AG08396 (cell line): Measurements from ENCODE around the gene SLX9.
"Not testable (repeated sequence)": the region's sequence is repeated elsewhere in the genome, so short reads cannot be mapped to it uniquely, and the experiment has no call there.

Source experiments
- DNase-seq: peaks from one replicate; pipeline ENCODE4 v3.0.0; 2012; ENCODE audit warnings: low spot score, mixed read lengths

The SLX9 gene

DNA sequence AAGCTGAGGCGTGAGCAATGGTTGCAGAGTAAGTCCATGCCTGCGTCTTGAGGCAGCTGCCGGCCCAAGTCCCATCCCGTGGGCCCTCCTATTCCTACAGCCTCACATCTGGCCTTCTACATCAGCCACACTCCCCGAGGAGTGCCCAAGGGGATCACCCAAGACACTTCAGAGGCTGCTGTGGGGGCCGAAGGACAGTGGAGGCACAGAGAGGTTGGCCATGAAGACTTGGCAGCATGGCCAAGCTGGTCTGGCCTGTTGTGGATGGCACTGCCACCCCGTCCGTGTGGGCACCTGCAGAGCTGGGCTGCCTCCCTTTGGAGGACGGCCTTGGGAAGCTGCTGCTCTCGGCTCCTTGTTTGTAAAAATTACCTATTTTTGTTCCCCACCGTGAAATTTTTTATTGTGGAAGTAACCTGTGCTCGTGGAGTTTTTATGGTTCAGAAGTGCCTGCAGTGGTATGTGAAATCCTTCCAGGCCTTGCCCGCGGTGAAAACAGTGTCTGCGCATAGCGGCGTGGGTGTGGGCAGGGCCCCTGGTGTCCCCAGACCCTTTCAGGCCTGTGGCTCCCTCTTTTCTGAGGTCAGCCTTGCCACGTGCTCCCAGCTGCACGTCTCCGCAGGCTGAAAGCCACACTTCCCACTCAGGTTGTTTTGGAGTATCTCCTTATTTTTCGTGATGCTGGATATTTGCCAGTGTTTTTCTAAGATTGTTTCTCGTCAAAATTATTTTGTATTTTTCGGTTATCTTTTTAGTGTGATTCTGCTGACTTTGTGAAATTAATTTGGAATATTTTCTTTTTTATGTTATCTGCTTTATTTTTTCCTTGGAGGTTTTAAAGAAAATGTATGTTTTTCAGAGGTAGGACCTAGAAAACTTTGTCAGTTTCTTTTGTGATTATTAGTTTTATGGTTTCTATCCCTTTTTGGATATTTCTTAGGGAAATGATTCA lies 20.6 kb downstream of the SLX9 start:
- no peak for DNase-seq

DNA sequence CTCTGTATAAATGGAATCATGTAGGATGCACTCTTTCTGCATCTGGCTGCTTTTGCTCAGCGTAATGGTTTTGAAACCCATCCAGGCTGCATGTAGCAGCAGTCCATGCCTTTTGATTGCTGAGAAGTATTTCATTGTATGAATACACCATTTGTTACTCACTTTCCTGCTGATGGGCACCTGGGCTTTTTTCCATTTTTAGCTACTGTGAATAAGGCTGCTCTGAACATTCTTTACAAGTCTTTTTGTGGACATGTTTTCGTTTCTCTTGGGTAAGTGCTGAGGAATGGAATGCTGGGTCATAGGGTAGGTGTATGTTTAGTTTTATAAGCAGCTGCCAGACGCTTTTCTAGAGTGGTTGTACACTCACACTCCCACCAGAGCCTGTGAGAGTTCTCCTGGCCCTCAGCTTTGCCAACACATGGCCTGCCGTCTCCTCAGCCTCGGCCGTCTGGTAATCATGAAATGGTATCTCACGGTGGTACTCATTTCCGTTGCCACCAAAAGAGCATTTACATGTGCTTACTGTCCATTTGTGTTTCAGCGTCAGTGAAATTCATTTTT lies 22.7 kb downstream of the SLX9 start:
- DNase-seq = peak; percentile 92

DNA sequence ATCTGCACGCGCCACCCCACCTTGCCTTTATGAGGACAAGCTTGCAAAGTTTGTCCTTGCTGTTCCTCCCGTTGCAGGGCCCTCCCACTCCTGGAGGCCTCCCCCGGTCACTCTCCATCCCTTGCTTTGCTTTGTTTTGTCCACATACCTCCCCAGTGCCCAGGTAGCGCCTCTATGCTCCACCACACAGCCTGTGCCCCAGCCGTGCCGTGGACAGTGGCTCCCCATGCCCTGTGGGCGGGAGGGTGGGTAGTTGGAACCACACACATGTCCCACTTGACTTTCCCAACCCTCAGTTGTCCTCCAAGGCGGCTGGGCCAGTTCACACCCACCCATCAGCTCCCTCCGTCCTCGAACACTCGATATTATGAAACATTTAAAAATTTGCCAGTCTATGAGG lies 24.6 kb downstream of the SLX9 start:
- DNase-seq = no peak

DNA sequence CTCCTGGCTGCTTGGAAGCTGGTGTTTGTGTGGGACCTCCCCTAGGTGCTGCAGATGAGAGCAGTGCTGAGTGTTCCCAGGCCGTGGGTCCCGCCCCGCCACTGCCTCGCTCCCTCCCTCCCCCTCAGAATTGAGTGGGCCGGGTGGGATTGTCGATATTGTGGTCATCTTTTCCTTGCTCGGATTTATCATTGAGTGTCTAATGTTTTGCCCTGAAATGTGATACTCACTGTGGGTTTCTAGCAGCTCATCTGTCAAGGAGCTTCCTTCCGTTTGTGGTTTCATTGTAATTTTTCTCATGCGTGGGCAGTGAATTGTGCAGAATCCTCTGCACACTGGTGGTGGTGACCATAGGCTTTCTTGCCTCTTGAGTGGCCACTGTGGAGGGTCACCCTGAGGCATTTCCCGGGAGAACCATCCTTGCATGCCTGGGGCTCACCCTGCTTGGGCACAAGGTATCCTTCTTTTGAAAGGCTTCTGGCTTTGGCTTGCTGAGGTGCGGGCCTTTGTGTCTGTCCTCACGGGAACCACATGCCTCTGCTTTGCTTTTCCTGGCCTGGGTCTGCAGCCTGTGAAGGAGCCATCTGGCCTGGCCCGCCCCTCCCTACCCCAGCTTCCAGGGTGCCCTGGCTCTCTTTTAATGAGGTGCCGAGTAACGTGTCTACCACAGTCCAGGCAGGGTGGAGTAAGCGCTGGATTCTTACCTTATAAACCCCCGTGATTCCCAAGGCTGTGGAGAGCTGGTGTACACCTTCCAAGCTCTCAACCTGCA lies 25.6 kb downstream of the SLX9 start:
- DNase-seq = no peak

DNA sequence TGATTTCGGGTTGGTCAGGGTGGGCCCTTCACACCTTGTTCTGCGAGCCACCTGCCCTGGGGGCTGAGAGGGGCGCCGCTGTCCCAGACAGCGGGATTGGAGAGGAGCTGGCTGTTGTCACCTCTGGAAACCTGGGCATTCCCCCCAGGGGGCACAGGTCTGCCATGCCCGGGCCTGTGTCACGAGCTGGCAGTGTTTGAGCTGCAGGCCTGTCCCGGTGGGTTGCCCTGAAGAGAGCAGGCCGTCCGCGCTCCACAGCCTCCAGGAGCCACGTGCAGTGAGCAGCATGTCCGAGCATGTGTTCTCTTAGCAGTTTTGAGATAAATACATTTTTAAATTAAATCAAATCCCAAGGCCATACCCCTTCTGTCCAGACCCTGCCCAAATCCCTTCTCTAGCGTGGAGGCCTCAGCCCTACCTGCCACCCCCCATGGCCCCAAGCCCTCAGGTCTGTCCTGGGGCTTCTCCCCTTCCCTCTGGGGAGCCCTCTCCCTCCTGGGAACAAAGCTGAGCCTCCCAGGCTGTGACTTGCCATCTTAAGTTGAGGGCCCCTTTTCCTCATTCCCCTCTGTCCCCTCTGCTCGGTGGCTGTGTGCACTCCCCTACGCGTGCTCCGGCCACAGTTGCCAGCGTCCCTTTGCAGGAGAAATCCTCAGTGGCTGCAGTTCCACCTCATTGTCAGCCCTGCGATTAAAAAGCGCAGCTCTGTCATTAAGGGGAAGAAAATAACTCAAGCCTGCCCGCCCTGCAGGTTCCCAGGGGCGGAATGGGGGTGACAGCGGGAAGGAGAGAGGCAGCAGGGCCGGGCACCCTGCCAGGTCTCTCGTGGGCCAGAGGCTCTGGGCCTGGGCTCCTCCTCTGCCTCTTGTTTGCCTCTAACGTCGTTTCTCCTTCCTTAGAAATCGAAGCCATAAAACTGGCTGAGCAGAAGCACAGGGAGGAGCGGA lies 26.6 kb downstream of the SLX9 start:
- no peak for DNase-seq

DNA sequence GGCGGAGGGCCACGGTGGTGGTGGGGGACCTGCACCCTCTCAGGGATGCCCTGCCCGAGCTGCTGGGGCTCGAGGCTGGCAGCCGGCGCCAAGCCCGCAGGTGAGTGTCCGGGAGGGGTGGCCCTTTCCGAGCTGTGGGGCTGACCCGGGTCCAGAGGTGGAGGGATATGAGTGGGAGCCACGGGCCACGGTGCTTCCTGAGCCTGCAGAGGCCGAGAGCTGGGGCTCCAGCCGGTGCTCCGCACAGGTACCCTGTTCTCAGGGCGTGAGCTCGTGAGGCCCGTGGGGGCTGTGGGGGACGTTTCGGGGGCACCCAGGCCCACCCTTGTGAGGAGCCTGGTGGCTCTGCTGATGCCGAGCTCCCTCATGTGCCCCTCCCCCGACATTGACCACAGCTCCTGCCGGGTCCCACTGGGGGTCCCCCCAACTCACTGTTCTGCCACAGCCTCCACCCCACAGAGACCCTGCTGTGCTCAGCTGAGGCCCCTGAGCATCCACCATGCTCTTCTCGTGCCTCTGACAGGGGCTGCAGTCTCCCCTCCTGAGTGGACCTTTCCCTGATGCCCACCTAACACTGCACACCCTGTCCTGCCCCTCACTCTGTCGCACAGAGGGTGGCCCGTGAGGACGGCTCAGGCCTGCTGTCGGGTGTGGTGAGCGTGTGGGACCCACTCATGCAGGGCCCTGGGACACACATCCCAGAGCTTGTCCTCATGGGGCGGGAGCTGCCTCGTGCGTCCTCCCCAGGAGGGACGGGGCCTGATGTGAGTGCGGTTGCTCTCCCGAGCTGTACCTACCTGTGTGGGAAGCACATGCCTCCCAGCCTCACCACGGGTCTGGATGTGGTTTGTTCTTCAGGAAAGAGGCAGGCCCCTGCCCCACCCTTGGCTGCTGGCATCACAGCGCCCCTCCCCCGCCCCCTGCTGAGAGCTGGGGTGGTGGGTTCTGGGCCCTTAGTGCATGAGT lies 27.5 kb downstream of the SLX9 start:
- no peak for DNase-seq

DNA sequence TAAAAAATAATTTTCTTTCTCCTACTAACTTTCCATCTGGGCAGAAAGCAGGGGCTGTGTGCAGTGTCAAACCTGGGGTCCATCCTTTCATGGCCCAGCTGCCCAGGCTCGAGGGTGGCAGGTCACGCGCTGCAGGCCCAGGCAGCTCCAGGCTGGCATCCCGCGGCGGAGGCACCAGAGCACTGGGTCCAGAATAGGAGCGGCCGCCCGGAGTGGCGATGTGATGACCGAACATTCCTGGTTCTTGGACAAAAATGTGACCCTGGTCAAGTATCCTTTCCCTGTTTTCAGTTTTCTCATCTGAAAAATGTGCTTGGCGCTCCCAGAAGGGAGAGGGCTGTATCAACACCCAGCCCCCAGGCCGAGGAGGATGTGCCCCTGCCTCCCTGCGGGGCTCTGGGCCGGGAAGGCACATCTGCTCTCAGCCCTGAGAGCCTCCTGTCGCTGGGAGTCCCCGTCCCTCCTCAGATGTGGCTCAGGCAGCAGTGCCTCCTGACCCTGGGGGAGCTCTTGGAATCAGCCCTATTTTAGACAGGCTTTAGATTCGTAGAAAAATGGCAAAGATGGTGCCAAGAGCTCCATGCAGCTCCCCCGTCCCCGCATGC lies 29.3 kb downstream of the SLX9 start:
- no peak for DNase-seq

DNA sequence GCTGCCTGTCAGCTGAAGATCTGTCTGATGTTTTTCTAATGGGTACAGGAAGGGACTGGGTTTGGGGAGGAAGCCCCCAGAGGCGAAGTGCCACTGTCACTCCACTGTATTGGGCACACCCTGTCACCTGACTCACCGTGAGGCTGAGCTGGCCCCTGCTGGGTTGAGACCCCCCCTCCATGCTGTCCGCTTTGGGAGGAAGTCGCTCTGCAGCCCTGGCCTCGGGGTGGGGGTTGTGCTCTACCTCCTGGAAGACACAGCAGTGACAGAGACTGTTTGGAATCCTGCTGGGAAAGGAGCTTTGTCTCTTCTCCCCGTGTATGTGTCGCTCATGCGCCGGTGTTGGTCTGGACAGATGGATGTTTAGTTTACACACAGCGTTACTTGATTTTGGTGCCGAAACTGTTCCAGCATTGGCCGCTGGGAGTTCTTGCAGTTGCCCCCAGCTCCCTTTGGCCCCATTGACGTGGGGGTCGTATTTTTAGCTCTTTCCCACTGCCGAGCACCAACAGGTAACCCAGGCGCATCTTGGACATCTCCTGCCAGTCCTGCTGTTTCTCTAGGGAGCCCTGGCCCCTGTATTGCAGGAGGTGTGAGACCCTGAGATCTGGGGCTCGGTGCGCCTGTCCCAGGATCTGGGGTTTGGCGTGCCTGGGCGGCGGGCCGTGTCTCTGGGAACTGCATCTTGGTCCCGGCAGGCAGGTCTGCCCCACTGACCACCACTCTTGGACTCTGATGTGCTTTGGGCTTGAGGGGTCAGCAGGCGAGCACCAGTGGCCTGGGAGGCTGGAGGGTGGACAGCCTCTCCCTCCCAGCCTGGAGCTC lies 30.3 kb downstream of the SLX9 start:
- DNase-seq = no peak

DNA sequence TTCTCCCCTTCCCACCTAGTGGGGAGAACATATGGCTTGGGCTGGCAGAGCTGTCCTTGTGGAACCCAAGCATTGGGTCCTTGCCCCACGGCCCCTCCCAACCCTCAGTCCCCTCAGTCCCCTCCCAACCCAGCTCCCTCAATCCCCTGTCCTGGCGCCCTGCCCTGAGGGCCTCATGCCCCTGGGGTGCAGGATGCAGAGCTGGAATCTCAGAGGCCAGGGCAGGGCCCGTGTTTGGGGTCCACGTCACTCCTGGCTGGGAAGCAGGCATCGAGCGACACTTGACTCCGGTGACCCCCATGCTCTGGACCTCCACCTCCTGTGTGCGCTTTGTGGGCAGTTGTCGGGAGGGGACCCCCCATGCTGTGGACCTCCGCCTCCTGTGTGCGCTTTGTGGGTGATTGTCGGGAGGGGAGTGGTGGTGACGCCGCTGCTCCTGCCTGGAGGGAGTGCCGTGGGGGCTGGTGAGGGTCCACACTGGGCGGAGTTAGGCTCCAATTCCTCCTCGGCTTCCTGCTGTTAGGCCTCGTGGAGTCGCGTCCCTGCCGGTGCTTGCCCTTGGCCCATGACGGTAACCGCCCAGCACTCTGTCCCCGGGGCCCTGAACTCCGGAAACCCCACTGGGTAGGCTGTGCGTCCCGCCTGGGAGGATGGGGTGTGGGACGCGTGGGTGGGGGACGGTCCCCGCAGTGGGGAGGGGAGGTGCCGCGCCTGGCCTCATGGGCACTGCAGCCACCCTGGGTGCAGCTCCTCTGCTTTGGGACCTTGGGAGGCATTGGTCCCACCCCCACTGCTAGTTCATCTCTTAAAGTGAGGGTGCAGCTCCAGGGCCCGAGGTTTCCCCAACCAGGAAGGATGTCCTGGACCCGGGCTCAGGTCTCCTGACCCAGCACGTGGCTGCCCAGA lies 31.2 kb downstream of the SLX9 start:
- no peak for DNase-seq

DNA sequence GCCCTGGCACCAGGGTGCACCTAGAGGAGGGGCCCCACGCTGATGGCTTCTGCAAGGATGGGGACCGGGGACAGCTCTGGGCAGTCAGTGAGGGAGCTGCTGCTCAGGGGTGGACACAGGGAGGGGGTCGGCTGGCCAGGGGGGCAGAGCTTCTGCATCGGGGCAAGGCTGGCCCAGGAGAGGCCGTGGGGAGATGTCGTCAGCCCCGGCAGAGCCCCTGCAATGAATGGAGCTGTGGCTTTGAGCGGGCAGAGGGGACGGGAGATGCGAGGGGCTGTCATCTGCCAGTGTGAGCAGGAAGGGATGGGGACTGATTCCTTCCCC lies 31.8 kb downstream of the SLX9 start:
- no peak for DNase-seq

DNA sequence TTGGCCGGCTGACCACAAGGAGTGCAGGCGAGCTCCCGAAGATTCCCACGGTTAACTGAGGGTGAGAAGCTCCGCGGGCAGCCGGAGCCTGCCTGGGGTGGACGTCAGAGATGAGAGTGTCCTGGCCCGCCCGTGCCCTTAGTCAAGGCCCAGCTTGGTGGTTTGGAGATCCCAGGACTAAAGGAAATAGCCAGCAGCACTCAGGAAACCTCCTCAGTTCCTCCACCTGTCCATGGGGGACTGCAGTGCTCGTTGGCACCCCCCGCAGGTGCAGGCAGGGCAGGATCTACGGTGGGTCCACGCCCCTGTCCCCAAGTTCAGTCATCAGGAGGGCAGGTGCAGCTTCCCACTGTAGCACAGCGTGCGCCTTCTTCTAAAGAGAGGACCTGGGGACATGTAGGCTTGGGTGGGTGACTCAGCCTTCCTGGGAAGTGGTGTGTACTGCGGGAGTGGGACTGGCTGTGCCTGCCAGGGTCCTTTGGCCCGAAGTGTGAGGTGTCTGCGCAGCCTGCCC lies 32.5 kb downstream of the SLX9 start:
- DNase-seq = no peak

DNA sequence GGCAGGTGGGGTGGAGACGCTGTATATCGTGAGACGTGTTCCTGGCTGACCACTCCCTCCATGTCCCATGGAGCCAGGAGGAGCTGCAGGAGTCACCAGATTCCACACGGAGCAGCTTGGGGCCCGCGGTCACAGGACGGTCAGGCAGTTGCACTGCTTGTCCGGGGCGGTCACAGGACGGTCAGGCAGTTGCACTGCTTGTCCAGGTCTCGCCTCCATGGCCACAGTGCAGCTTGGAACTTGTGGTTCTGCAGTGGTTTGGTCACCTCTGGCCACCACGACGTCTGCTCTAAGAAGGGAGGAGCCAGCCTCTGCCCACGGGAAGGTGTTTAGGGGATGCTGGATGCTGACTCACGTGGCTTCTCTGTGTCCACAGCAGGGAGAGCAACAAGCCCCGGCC lies 33.0 kb downstream of the SLX9 start:
- DNase-seq = no peak

DNA sequence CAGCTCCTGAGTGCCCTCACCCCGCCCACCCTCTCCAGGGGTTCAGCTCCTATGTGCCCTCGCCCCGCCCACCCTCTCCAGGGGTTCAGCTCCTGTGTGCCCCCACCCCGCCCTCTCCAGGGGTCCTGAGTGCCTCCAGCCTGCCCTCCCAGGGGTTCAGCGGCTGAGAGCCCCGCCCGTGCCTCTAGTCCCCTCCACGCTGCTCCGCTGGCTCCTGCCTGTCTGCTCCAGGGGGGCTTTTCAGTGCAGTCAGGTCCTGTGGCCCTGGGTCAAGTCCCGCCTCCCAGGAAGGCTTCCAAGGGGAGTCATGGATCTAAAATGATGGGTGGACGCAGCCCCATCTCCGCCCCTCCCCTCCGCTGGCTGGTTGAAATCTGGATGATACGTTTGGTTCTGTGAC lies 33.8 kb downstream of the SLX9 start:
- no peak for DNase-seq

DNA sequence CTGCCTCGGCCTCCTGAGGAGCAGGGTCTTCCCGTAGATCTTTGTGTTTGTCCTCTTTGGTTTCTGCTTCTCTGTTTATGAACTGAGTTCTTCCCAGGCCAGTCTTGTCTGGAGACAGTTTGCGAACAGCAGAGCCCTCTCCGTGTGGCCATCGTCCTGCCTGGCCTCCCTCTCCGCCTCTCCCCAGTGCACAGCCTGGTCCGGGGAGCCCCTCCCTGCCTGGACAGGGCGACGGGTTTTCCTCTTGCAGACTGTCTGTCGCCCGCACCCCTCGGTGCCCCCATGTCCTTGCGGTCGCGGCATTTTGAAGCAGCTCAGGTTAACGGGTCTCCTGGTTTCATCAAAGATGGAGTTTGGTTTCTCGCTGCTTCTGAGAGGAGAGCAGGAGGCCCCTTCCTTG lies 34.8 kb downstream of the SLX9 start:
- DNase-seq = no peak

DNA sequence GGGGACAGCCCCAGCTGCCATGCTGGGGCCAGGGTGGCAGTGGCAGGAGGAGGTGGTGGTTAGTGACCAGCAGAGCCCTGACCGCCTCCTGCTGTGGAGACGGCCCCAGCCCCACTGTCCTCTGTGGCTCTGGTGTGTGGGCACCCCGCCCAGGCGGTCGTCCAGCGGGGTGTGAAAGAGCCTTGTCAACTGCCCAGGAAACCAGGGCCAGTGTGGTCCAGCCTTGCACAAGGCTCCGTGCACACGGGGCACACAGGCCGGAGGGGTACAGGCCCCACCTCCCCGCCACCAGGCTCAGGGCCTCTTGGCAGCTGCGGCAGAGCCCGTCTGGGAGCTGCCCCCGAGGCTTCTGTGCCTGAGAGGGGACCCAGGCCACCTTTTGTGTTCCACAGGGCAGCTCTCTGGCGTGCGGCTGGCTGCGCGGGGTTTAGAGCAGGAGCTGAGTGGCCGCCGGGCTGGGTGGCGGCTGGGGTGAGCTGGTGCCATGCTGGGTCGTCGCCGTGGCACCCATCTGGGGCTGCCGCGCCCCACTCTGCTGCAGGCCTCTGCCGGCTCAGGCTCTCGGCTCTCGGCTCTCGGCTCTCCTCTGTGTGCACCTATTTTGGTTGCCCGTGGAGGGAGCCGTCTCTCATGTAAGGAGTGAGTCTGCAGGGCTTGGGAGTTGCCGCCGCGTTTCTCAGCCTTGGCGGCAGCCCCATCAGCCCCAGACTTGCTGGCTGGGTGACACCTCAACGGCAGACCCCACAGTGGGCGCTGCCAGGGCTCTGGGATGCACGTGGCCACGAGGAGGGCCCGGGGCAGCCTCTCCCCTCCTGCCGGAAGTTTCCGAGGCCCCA lies 36.1 kb downstream of the SLX9 start:
- no peak for DNase-seq

DNA sequence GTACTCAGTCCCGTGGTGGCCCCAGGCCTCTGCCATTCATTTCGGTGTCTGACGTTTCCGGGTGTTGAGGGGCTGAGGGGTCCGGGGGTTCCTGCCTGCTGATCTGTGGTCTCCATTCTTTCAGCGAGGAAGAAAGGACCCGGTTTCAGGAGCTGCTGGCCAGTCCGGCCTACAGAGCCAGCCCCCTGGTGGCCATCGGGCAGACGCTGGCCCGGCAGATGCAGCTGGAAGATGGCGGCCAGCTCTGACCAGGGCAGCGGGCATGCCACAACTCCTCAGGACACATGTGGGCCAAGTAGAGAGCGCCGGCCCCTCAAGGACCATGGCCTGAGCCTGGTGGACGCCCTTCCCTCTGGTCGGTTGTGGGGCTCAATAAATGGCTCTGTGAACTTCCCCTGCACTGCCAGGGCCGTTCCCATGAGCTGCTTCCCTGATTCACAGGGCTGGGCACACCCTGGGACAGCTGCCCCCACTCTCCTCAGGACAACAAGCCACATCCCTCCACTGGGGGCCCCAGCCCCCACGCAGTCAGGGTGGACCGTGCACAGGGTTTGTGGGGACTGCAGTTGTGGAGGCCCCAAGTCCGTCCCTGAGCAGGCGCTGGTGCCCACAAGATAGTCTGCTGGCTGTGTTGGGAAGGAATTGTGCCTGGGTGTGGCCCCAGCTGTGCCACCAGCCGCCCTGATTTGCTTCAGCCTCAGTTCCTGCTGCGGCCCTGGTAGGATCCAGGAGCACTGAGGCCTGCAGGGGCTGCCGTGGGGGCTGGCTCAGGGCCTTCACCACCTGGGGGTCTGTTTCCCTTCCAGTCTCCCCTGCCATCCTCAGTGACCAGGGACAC lies 36.9 kb downstream of the SLX9 start:
- not testable (repeated sequence) for DNase-seq
